HFF-Myc (cell line): ENCODE results near the gene POGZ.

ENCODE experiments used
- DNase-seq: peaks from one replicate; pipeline ENCODE4 v3.0.0-alpha.2; 2011; ENCODE audit warnings: low read depth; ENCODE audit errors: extremely low read depth
- H3K4me3 ChIP-seq: replicated peaks from 2 replicates; pipeline ENCODE4 v1.5.1; 2011; ENCODE audit warnings: low read depth, mild to moderate bottlenecking, control low read depth, low read length
- CTCF ChIP-seq: IDR thresholded peaks from 2 replicates; pipeline ENCODE4 v1.5.1; 2012; ENCODE audit warnings: mild to moderate bottlenecking, low read depth, low read length, control low read depth; ENCODE audit errors: missing control alignments

The POGZ gene

GRCh38 chr1:151372058-151372934 is 87.0 kb downstream of the POGZ start, which contains the start of gene SELENBP1:
TSS of gene SELENBP1 (minus strand) at chr1:151372705. CDS start at chr1:151372641, 64 bp downstream.
- no peak for TF ChIP-seq CTCF
- peak within 1 kb of the TSS; percentile 46 for H3K4me3 ChIP-seq
- peak; percentile 26 for DNase-seq

- no peak for TF ChIP-seq CTCF
- no peak for DNase-seq
- peak overlapping the region; percentile 46 for H3K4me3 ChIP-seq
Observed at GRCh38 chr1:151371370-151372057, 87.8 kb downstream of the POGZ start.

GRCh38 chr1:151370211-151370911 is 88.9 kb downstream of the POGZ start:
- no peak overlapping the region for H3K4me3 ChIP-seq
- TF ChIP-seq CTCF: no peak
- DNase-seq: no peak

GRCh38 chr1:151369621-151370048 is 89.7 kb downstream of the POGZ start:
- DNase-seq: no peak
- no peak overlapping the region for H3K4me3 ChIP-seq

GRCh38 chr1:151369302-151369610 is 90.0 kb downstream of the POGZ start:
- no peak for TF ChIP-seq CTCF
- no peak overlapping the region for H3K4me3 ChIP-seq
- no peak for DNase-seq

More at GRCh38 chr1:151369621-151370048, 89.7 kb downstream of the POGZ start:
- TF ChIP-seq CTCF: no peak

- TF ChIP-seq CTCF: no peak
- DNase-seq: no peak
Observed at GRCh38 chr1:151368393-151369301, 90.6 kb downstream of the POGZ start.

More at GRCh38 chr1:151368393-151369301, 90.6 kb downstream of the POGZ start:
- no peak overlapping the region for H3K4me3 ChIP-seq
